PFSK-1 (cell line): ENCODE results near the gene MBD4.

Source experiments
- FOXP2 ChIP-seq: optimal IDR thresholded peaks from 2 replicates; pipeline ENCODE3; 2011; ENCODE audit warnings: borderline replicate concordance, control low read depth, inconsistent platforms; ENCODE audit not compliant: insufficient read depth; ENCODE audit errors: extremely low read length, extremely low read depth
- POLR2AphosphoS5 ChIP-seq: IDR thresholded peaks from 2 replicates; pipeline ENCODE4 v1.6.1; 2012; ENCODE audit warnings: low read depth, mild to moderate bottlenecking, control low read depth, low read length, moderate library complexity
- TAF1 ChIP-seq: IDR thresholded peaks from 2 replicates; pipeline ENCODE4 v1.6.1; 2012; ENCODE audit warnings: low read length, control low read depth, borderline replicate concordance; ENCODE audit not compliant: insufficient read depth
- TF ChIP-seq, protein P1 (sequence below), 2 experiments: IDR thresholded peaks; 2 replicates each; pipeline versions ENCODE4 v1.6.1 to v1.8.0; 2011 to 2012; ENCODE audit warnings: low read depth in 2 of 2, low read length in 2 of 2, control low read depth in 1 of 2, inconsistent platforms in 1 of 2, mild to moderate bottlenecking in 1 of 2, moderate library complexity in 1 of 2; ENCODE audit not compliant: insufficient read depth in 1 of 2

DNA sequence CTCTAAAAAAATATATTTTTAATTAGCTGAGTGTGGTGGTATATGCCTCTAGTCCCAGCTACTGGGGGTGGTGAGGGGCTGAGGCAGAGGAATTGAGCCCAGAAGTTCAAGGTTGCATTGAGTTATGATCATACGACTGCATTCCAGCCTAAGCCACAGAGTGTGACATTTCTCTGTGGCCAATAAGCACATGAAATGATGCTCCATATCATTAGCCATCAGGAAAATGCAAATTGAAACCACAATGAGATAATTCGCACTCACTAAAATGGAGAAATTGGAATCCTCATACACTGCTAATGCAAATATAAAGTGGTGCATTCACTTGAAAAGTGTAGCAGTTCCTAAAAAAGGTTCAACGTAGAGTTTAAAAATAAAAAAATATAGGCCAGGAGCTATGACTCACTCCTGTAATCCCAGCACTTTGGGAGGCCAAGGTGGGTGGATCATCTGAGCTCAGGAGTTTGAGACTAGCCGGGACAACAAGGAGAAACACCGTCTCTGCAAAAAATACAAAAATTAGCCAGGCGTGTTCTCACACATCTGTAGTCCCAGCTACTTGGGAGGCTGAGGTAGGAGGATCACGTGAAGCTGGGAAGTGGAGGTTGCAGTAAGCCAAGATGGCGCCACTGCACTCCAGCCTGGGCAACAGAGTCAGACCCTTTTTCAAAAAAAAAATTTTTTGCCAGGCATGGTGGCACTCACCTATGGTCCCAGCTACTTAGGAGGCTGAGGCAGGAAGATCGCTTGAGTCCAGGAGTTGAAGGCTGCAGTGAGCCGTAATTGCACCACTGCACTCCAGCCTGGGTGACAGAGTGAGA is 35.4 kb upstream of the MBD4 start:
- TF ChIP-seq TAF1 (no peak), POLR2AphosphoS5 (no peak), FOXP2 (no peak)
- TF ChIP-seq, protein P1, sequence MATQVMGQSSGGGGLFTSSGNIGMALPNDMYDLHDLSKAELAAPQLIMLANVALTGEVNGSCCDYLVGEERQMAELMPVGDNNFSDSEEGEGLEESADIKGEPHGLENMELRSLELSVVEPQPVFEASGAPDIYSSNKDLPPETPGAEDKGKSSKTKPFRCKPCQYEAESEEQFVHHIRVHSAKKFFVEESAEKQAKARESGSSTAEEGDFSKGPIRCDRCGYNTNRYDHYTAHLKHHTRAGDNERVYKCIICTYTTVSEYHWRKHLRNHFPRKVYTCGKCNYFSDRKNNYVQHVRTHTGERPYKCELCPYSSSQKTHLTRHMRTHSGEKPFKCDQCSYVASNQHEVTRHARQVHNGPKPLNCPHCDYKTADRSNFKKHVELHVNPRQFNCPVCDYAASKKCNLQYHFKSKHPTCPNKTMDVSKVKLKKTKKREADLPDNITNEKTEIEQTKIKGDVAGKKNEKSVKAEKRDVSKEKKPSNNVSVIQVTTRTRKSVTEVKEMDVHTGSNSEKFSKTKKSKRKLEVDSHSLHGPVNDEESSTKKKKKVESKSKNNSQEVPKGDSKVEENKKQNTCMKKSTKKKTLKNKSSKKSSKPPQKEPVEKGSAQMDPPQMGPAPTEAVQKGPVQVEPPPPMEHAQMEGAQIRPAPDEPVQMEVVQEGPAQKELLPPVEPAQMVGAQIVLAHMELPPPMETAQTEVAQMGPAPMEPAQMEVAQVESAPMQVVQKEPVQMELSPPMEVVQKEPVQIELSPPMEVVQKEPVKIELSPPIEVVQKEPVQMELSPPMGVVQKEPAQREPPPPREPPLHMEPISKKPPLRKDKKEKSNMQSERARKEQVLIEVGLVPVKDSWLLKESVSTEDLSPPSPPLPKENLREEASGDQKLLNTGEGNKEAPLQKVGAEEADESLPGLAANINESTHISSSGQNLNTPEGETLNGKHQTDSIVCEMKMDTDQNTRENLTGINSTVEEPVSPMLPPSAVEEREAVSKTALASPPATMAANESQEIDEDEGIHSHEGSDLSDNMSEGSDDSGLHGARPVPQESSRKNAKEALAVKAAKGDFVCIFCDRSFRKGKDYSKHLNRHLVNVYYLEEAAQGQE (IDR thresholded peaks at IDR 0.05; ENCODE audit: insufficient read depth in 1 of 2, low read depth in 2 of 2, low read length in 2 of 2) = no peak
